Stimulated activated CD4-positive, alpha-beta T cell treated with anti-CD3 and anti-CD28 coated beads, Interleukin-1b, Interleukin-23, amount 100 ng/mL, for 4 hours (primary cell): ENCODE data around the gene RAB44.

Source experiments
- DNase-seq, 2 donors: peaks; one replicate each; pipeline ENCODE4 v3.0.0-alpha.2; 2020; ENCODE audit warnings: low read depth in 2 of 2

Gene RAB44

DNA sequence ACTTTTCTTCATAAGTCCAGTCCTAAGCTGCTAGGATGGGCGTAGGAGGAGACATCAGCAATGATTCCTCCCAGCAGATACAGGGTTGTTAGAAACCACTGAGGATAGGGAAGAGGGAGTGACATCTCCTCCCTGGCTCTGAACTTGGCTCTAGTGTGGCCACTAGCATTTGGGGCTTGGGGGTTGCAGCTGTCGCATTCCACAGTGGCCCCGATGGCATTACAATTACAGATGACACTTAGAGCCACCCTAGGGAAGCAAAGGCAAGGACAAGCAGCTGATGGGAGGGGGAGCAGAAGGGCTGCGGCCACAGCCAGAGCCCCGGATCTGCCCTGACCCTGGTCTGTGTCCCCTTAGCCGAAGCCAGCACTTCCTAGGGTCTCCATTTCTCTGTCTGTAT, 28.6 kb upstream of the RAB44 start:
- no peak for DNase-seq

- no peak for DNase-seq
These were observed 27.4 kb upstream of the RAB44 start for GRCh38 chr6:36670271-36670670.

DNA sequence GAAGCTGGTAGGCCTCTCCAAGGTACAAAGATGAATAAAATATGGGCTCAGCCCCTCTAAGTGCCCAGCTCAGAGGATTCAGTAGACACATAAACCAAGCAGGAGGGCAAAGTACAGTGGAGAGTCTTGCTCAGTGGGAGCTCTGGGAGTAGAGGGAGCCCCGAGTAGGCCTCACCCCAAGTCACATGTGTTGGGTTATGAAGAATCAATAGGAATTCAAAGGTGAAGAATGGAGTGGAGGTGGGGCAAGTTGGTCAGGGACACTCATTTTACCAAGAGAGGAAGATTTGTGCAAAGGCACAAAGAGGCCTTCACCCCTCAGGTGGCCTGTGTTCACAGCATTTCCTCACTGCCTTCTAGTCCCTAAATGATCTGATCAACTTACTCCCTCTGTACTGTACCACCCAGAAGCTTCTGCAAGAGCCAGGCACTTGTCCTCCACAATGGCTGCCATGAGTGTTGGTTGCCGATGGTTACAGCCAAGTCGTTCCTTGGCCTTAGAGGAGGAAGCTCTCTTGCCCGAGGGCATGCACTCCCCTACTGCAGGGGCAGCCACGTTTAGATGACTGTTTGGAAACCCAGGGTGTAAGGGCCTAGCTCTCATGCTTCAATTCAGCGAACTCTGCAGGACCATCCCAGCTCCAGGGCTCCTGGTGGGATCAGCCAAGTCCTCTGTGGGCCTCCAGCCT, 25.8 kb upstream of the RAB44 start:
- no peak for DNase-seq

- DNase-seq, result no peak
These were observed 23.7 kb upstream of the RAB44 start for GRCh38 chr6:36673882-36674281.

GRCh38 chr6:36674942-36675341, 22.7 kb upstream of the RAB44 start:
- no peak for DNase-seq

- no peak for DNase-seq
These were observed 21.2 kb upstream of the RAB44 start for GRCh38 chr6:36676141-36677058.

GRCh38 chr6:36677059-36677749, 20.4 kb upstream of the RAB44 start:
- DNase-seq, result no peak

GRCh38 chr6:36677753-36678487, 19.7 kb upstream of the RAB44 start:
- DNase-seq, result no peak

DNA sequence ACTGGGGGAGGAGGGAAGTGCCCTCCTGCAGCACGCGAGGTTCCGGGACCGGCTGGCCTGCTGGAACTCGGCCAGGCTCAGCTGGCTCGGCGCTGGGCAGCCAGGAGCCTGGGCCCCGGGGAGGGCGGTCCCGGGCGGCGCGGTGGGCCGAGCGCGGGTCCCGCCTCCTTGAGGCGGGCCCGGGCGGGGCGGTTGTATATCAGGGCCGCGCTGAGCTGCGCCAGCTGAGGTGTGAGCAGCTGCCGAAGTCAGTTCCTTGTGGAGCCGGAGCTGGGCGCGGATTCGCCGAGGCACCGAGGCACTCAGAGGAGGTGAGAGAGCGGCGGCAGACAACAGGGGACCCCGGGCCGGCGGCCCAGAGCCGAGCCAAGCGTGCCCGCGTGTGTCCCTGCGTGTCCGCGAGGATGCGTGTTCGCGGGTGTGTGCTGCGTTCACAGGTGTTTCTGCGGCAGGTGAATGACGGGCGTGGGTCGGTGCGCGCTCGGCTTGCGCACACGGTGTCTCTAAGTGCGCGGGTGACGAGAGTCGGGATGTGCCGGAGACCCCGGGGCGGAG, 19.1 kb upstream of the RAB44 start, which contains the start of gene CDKN1A:
Gene CDKN1A, plus strand, starts transcription at position 227 of the 555 bp plus-strand sequence. CDS start 5,388 bp downstream, outside the sequence.
- peak; percentile 64 to 67 for DNase-seq

DNA sequence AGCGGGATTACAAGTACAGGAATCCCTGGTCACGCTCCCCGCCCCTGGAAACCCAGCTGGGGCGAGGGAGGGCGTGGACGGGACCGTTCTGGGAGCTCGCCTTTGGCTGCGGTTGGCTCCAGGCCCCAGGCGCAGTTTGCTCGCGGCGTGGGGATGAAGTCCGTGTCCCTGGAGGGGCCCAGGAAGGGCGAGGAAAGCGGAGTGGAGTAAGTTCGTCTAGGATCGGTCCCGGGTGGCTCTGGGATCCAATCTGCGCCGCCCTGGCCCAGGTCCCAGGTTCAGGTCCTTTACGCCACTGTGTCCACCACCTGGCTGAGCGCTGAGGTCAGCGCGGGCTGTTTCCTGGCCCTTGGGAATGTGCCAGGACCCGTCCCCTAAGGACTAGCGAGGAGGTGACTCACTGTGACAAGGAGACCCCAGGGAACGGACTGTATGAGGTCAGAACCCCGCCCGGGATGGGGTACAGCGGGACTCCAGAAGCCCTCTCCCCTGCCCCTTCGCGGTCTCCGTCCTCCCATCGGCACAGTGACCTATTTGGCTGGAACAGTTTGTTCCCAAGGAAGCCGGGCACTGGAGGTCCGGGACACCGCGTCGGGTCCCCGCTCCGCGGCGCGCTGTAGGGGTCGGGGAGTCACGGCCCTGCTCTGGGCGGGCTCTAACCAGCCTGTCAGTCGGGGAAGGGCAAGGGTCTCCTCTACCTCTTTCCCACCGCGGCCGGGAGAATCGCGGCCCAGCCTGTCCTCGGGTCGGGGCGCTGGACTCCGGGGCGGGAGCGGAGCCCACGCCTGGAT, 18.4 kb upstream of the RAB44 start:
- peak; percentile 8 to 12 for DNase-seq

DNA sequence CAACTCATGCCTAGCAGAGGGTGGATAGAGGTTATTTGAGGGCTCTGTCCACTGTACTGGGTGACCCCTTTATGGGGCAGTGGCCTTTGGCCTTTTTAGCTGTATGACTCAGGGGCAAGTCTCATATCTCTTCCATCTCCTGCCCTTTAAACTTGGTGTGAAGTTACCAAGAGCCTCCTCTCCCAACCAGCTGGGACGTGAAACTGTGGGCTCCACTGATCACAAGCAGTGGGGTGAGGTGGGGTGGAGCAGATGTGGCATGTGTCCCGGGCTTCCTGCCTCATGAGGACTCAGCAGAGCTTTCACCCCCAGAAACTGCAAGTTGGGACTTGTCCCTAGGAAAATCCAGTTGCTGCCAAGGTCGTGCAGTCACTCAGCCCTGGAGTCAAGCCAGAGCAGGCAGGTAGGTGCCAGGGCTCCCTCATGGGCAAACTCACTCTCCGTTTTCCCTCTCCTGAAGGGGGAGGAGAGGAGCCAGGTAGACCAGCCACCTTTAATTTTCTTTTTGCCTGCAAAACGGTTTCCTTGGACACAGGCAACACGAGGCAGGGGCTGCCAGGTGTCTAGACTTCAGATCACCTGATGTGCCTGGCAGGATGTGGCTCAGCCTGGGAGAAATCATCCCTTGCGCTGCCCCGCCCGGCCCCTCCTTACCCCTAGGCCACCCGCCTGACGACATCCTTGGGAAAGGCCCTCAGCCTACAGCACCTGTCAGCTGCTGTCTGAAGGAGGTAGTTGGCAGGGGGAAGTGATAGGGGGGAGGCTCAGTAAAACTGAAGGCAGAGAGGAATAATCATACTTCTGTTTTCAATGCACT, 15.1 kb upstream of the RAB44 start:
- peak; percentile 46 to 47 for DNase-seq

GRCh38 chr6:36683145-36683655, 14.4 kb upstream of the RAB44 start:
- DNase-seq, result no peak

DNA sequence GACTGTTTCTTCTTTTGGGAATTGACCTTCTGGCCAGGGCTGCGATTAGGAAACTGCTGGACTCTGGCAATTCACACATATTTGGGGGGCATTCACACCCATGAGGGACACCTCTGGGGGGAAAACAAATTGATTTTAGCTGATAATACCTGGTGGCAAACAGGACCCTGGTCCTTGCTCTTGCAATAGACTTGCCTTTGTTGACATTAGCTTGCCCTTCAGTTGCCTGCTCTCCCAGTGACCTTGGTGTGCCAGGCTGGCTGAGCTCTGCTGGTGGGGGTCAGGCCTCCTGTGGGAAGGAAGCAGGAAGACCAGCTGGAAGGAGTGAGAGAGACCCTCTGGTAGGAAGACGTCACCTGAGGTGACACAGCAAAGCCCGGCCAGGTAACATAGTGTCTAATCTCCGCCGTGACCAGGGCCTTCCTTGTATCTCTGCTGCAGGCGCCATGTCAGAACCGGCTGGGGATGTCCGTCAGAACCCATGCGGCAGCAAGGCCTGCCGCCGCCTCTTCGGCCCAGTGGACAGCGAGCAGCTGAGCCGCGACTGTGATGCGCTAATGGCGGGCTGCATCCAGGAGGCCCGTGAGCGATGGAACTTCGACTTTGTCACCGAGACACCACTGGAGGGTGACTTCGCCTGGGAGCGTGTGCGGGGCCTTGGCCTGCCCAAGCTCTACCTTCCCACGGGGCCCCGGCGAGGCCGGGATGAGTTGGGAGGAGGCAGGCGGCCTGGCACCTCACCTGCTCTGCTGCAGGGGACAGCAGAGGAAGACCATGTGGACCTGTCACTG, 13.8 kb upstream of the RAB44 start:
- DNase-seq, result no peak

- DNase-seq, result no peak
These were observed 13.2 kb upstream of the RAB44 start for GRCh38 chr6:36684447-36684812.

DNA sequence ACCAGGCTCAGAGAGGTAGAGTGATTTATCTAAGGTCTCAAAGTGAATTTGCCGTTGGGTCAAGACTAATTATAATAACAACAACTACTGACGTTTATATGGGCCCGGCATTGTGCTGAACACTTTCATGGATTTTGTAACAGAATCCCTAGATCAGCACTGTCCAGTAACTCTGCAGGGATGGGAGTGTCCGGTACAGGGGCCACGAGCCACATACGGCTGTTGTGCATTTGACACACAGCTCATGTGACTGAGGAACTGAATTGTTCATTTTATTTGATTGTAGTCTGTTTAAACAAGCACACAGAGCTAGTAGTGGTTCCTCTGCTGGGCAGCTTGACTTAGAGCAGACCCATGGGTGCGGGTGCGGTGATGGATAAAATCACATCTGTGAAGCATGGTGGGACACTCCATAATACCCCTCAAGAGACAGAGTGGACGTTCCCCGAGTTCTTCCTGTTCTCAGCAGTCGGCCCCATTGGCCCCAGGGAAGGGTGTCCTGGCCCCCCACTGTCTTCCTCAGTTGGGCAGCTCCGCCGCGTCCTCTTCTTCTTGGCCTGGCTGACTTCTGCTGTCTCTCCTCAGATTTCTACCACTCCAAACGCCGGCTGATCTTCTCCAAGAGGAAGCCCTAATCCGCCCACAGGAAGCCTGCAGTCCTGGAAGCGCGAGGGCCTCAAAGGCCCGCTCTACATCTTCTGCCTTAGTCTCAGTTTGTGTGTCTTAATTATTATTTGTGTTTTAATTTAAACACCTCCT, 12.3 kb upstream of the RAB44 start:
- no peak for DNase-seq

DNA sequence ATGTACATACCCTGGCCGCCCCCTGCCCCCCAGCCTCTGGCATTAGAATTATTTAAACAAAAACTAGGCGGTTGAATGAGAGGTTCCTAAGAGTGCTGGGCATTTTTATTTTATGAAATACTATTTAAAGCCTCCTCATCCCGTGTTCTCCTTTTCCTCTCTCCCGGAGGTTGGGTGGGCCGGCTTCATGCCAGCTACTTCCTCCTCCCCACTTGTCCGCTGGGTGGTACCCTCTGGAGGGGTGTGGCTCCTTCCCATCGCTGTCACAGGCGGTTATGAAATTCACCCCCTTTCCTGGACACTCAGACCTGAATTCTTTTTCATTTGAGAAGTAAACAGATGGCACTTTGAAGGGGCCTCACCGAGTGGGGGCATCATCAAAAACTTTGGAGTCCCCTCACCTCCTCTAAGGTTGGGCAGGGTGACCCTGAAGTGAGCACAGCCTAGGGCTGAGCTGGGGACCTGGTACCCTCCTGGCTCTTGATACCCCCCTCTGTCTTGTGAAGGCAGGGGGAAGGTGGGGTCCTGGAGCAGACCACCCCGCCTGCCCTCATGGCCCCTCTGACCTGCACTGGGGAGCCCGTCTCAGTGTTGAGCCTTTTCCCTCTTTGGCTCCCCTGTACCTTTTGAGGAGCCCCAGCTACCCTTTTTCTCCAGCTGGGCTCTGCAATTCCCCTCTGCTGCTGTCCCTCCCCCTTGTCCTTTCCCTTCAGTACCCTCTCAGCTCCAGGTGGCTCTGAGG, 11.5 kb upstream of the RAB44 start:
- no peak for DNase-seq
